Activated CD4-positive, alpha-beta T cell treated with anti-CD3 and anti-CD28 coated beads, Interleukin-2, amount 10 ng/mL, durations not matched to agents 24 days and 14 days (primary cell): Measurements from ENCODE around the gene SPX. TPM values are rescaled to one million over a fixed set of nuclear protein-coding genes. Genes with fewer than 3 reads are reported as not detected.
A peak's percentile ranks its signal among the peaks of the same experiment; 100 is the strongest.

Experiments used
- DNase-seq: peaks from one replicate; pipeline ENCODE4 v3.0.0; 2022
- H3K27ac Mint-ChIP-seq: one replicate; pipeline ENCODE4 v1.8.0; 2022; ENCODE audit warnings: mild to moderate bottlenecking, mixed read lengths
- H3K27me3 Mint-ChIP-seq: one replicate; pipeline ENCODE4 v1.8.0; 2022; ENCODE audit warnings: mixed read lengths
- H3K36me3 Mint-ChIP-seq: one replicate; pipeline ENCODE4 v1.8.0; 2022; ENCODE audit warnings: low read depth, mild to moderate bottlenecking, mixed read lengths
- H3K4me1 Mint-ChIP-seq: one replicate; pipeline ENCODE4 v1.8.0; 2021; ENCODE audit warnings: mixed read lengths
- H3K4me3 Mint-ChIP-seq: one replicate; pipeline ENCODE4 v1.8.0; 2022; ENCODE audit warnings: mild to moderate bottlenecking, moderate library complexity, mixed read lengths
- H3K9me3 Mint-ChIP-seq: one replicate; pipeline ENCODE4 v1.8.0; 2021; ENCODE audit warnings: mixed read lengths
- intact Hi-C: fragments of 100-400 bp; cut with micrococcal nuclease; formaldehyde crosslinking; loops from one replicate; pipeline ENCODE4 v1.15.1; 2023
- total RNA-seq: library from RNA; stranded (reverse); gene quantifications from 2 replicates; pipeline ENCODE4 v1.2.3, GENCODE V29; 2022

The SPX gene
- total RNA-seq, 1 donor from 2014 or later, result 1.0 TPM

GRCh38 chr12:21516281-21516680, 9.8 kb upstream of the SPX start:
- H3K36me3 Mint-ChIP-seq, result peaks cover 35% of the 10 kb centered on the region
- intact Hi-C loops, result no loop called here

GRCh38 chr12:21518451-21518850, 7.6 kb upstream of the SPX start:
- no peak overlapping the region for H3K27ac Mint-ChIP-seq
- H3K4me3 Mint-ChIP-seq, result no peak overlapping the region
- intact Hi-C loops, result no loop called here
- no peaks in the 10 kb centered on the region for H3K4me1 Mint-ChIP-seq
- H3K9me3 Mint-ChIP-seq, result no peaks in the 10 kb centered on the region
- DNase-seq, result no peak
- no peaks in the 10 kb centered on the region for H3K27me3 Mint-ChIP-seq
- peaks cover 24% of the 10 kb centered on the region for H3K36me3 Mint-ChIP-seq

More at GRCh38 chr12:21516281-21516680, 9.8 kb upstream of the SPX start:
- Mint-ChIP-seq H3K4me1 (peaks cover 1% of the 10 kb centered on the region), H3K4me3 (no peak overlapping the region), H3K27me3 (no peaks in the 10 kb centered on the region), H3K27ac (no peak overlapping the region), H3K9me3 (no peaks in the 10 kb centered on the region)
- DNase-seq, result no peak

- Mint-ChIP-seq H3K4me1 (no peaks in the 10 kb centered on the region), H3K4me3 (no peak overlapping the region), H3K27me3 (peaks cover 13% of the 10 kb centered on the region), H3K36me3 (peaks cover 10% of the 10 kb centered on the region), H3K27ac (no peak overlapping the region), H3K9me3 (peaks cover 4% of the 10 kb centered on the region)
- no peak for DNase-seq
- intact Hi-C loops, result no loop called here
Observed at GRCh38 chr12:21521541-21521940, 4.6 kb upstream of the SPX start.

DNA sequence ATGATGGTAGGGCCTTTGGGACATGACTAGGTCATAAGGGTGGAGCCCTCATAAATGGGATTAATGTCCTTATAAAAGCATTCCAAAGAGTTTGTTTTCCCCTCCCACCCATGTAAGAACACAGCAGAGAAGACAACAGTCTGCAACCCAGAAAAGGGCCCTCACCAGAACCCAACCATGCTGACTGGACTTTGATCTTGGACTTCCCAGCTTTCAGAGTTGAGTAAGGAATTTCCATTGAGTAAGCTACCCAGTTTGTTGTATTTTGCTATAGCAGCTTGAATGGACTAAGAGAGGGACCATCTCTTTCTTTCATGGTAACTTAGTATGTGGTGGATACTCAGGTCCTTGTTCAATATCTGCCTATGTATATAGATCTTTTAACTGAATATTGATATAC, 2.9 kb upstream of the SPX start:
- intact Hi-C loops, result no loop called here
- no peak overlapping the region for H3K4me3 Mint-ChIP-seq
- peaks cover 18% of the 10 kb centered on the region for H3K27me3 Mint-ChIP-seq
- peaks cover 4% of the 10 kb centered on the region for H3K9me3 Mint-ChIP-seq
- peaks cover 6% of the 10 kb centered on the region for H3K36me3 Mint-ChIP-seq
- DNase-seq, result no peak
- H3K4me1 Mint-ChIP-seq, result peaks cover 2% of the 10 kb centered on the region
- no peak overlapping the region for H3K27ac Mint-ChIP-seq

DNA sequence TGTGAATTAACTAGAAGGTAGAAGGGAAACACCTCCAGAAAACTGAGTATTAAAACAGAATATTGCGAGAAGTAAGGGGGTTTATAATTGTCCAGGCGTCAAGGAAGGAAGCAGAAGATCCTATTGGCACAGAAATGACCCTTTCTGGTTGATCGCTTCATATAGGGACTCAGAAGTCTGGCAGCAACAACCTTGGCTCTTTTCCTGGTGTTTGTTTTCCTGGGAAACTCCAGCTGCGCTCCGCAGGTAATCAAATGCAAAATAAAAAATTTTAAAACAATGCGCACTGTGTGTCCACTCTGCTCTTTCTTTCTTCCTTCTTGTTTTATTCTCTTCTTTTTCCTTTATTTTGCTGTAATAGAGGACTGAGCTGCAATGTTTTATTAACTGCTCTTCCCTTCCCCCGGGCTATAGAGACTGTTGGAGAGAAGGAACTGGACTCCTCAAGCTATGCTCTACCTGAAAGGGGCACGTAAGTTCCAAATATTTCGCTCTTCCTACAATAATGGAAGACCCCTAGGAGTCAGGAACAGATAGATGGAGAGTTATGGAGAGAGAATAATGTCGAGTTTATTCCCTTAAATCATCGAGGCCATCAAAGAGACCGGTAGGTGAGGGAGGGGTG, 737 bp downstream of the SPX start:
- intact Hi-C loops, result loop anchor here (2.0 to 5.0 kb wide), 2 partner anchors 26 to 35 kb away; partner anchors contain the start of genes GOLT1B and RECQL
- Mint-ChIP-seq H3K27me3 (peaks cover 38% of the 10 kb centered on the region), H3K36me3 (peaks cover 1% of the 10 kb centered on the region), H3K4me1 (peaks cover 3% of the 10 kb centered on the region), H3K4me3 (peak overlapping the region; percentile 71), H3K27ac (no peak overlapping the region), H3K9me3 (peaks cover 4% of the 10 kb centered on the region)
- no peak for DNase-seq

GRCh38 chr12:21527451-21528180, 1.5 kb downstream of the SPX start:
- peak; percentile 90 for DNase-seq
- H3K36me3 Mint-ChIP-seq, result peaks cover 1% of the 10 kb centered on the region
- intact Hi-C loops, result loop anchor here (2.0 to 5.0 kb wide), 2 partner anchors 27 to 35 kb away; partner anchors contain the start of genes GOLT1B and RECQL

DNA sequence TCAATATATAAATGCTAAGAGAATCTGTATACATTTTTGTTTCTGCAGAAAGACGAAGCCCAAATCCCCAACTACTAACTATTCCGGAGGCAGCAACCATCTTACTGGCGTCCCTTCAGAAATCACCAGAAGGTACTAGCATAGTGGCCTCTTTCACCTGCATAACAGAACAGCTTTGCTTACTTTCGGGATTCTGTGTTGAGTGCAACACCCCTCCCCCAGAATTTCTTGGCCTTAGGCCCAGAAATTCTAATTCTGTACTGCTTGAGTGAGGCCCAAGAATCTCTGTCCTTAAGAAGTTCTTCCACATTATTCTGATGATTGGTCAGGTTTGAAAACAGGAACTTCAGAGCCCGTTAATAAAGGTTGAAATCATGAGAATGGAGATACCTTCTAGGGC, 2.9 kb downstream of the SPX start:
- Mint-ChIP-seq H3K4me3 (peak overlapping the region; percentile 71), H3K9me3 (peaks cover 4% of the 10 kb centered on the region), H3K27me3 (peaks cover 42% of the 10 kb centered on the region), H3K4me1 (peaks cover 3% of the 10 kb centered on the region), H3K27ac (no peak overlapping the region), H3K36me3 (peaks cover 1% of the 10 kb centered on the region)
- no peak for DNase-seq
- intact Hi-C loops, result loop anchor here (5.0 kb wide), 1 partner anchor 33 kb away; no protein-coding TSS in a partner anchor

More at GRCh38 chr12:21527451-21528180, 1.5 kb downstream of the SPX start:
- H3K9me3 Mint-ChIP-seq, result peaks cover 4% of the 10 kb centered on the region
- peaks cover 42% of the 10 kb centered on the region for H3K27me3 Mint-ChIP-seq
- no peak overlapping the region for H3K27ac Mint-ChIP-seq
- peak overlapping the region; percentile 71 for H3K4me3 Mint-ChIP-seq
- H3K4me1 Mint-ChIP-seq, result peaks cover 3% of the 10 kb centered on the region

DNA sequence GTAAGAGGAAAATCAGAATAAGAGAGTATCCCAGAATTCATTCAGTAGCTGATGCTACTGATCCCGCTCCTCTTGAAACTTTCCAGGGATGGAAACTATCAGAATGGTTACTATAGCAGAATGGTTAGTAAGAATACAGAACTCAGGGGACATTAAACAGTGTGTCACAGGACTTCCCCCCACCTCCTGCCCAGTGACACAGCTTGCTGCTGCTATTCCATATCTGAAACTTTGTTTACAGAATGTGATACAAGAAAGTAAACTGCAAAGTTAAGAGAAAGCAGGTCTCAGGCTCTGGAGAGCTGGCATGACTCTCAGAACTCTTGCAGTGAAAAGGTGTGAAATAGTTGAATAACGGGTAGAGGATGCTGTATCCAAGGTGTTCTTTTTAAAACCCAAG, 3.4 kb downstream of the SPX start:
- H3K4me3 Mint-ChIP-seq, result no peak overlapping the region
- peaks cover 38% of the 10 kb centered on the region for H3K27me3 Mint-ChIP-seq
- intact Hi-C loops, result loop anchor here (5.0 kb wide), 1 partner anchor 33 kb away; no protein-coding TSS in a partner anchor
- no peak for DNase-seq
- H3K36me3 Mint-ChIP-seq, result peaks cover 1% of the 10 kb centered on the region
- H3K27ac Mint-ChIP-seq, result no peak overlapping the region
- peaks cover 1% of the 10 kb centered on the region for H3K9me3 Mint-ChIP-seq
- H3K4me1 Mint-ChIP-seq, result peaks cover 3% of the 10 kb centered on the region

GRCh38 chr12:21538061-21538653, 12.1 kb downstream of the SPX start:
- Mint-ChIP-seq H3K9me3 (no peaks in the 10 kb centered on the region), H3K36me3 (no peaks in the 10 kb centered on the region), H3K4me3 (no peak overlapping the region), H3K27ac (no peak overlapping the region), H3K27me3 (peaks cover under 1% of the 10 kb centered on the region), H3K4me1 (peaks cover 7% of the 10 kb centered on the region)
- intact Hi-C loops, result no loop called here
- no peak for DNase-seq

- Mint-ChIP-seq H3K27ac (no peak overlapping the region), H3K4me1 (peaks cover 7% of the 10 kb centered on the region)
Observed at GRCh38 chr12:21539797-21540196, 13.7 kb downstream of the SPX start.

DNA sequence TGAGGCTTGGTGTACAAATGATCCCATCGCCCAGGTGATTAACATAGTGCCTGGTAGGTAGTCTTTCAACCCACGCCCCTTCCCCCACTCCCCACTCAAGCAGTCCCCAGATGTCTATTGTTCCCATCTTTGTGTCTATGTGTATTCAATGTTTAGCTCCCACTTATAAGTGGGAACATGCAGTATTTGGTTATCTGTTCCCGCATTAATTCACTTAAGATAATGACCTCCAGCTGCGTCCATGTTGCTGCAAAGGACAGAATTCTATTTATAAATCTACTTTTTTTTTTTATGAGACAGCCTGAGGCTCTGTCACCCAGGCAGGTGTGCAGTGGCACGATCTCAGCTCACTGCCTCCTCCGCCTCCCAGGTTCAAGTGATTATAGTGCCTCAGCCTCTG, 15.7 kb downstream of the SPX start:
- Mint-ChIP-seq H3K4me3 (no peak overlapping the region), H3K9me3 (peaks cover 4% of the 10 kb centered on the region), H3K27me3 (peaks cover 2% of the 10 kb centered on the region), H3K27ac (no peak overlapping the region), H3K4me1 (peaks cover 7% of the 10 kb centered on the region), H3K36me3 (no peaks in the 10 kb centered on the region)
- intact Hi-C loops, result no loop called here
- no peak for DNase-seq

More at GRCh38 chr12:21539797-21540196, 13.7 kb downstream of the SPX start:
- peaks cover 4% of the 10 kb centered on the region for H3K9me3 Mint-ChIP-seq
- no peaks in the 10 kb centered on the region for H3K36me3 Mint-ChIP-seq
- intact Hi-C loops, result no loop called here
- no peak for DNase-seq
- H3K4me3 Mint-ChIP-seq, result no peak overlapping the region
- H3K27me3 Mint-ChIP-seq, result peaks cover 2% of the 10 kb centered on the region

- H3K36me3 Mint-ChIP-seq, result no peaks in the 10 kb centered on the region
- no peak overlapping the region for H3K27ac Mint-ChIP-seq
Observed at GRCh38 chr12:21542403-21542802, 16.3 kb downstream of the SPX start.

GRCh38 chr12:21543151-21543550, 17.1 kb downstream of the SPX start:
- Mint-ChIP-seq H3K9me3 (peaks cover 4% of the 10 kb centered on the region), H3K27me3 (peaks cover 2% of the 10 kb centered on the region), H3K27ac (no peak overlapping the region), H3K36me3 (no peaks in the 10 kb centered on the region), H3K4me1 (peaks cover 12% of the 10 kb centered on the region), H3K4me3 (no peak overlapping the region)
- intact Hi-C loops, result no loop called here
- DNase-seq, result no peak

More at GRCh38 chr12:21542403-21542802, 16.3 kb downstream of the SPX start:
- intact Hi-C loops, result no loop called here
- no peak for DNase-seq
- peaks cover 9% of the 10 kb centered on the region for H3K4me1 Mint-ChIP-seq
- no peak overlapping the region for H3K4me3 Mint-ChIP-seq
- H3K9me3 Mint-ChIP-seq, result peaks cover 4% of the 10 kb centered on the region
- H3K27me3 Mint-ChIP-seq, result peaks cover 2% of the 10 kb centered on the region

DNA sequence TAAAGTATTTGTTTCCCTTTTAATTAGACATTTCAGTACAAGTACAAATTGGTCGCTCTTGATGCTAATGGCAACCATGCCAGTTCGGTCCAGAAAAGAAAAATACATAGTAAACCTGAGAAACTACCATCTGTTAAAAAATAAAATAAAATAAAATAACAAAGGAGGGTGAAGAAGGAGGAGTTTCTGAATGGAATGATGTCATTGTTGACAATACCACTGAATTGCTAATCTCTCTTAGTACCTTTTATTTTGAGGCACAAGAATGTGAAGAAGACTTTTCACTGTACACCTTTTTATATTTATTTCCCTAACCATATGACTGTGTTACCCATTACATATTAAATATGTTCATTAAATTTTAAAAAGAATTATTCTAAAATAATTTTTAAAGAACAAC, 19.5 kb downstream of the SPX start:
- Mint-ChIP-seq H3K36me3 (no peaks in the 10 kb centered on the region), H3K27ac (no peak overlapping the region), H3K4me3 (no peak overlapping the region), H3K27me3 (peaks cover 2% of the 10 kb centered on the region), H3K9me3 (peaks cover 4% of the 10 kb centered on the region), H3K4me1 (peaks cover 7% of the 10 kb centered on the region)
- no peak for DNase-seq
- intact Hi-C loops, result loop anchor here (5.0 kb wide), 1 partner anchor 72 kb away; no protein-coding TSS in a partner anchor
